Measurements from ENCODE around the gene E2F4. TPM values are rescaled to one million over a fixed set of nuclear protein-coding genes. Genes with fewer than 3 reads are reported as not detected.

E2F4 gene
- total and polyA plus RNA-seq, 2 donors (not counting 1 experiment from before 2014, with no cell fraction given), result 106 to 188 TPM

DNA sequence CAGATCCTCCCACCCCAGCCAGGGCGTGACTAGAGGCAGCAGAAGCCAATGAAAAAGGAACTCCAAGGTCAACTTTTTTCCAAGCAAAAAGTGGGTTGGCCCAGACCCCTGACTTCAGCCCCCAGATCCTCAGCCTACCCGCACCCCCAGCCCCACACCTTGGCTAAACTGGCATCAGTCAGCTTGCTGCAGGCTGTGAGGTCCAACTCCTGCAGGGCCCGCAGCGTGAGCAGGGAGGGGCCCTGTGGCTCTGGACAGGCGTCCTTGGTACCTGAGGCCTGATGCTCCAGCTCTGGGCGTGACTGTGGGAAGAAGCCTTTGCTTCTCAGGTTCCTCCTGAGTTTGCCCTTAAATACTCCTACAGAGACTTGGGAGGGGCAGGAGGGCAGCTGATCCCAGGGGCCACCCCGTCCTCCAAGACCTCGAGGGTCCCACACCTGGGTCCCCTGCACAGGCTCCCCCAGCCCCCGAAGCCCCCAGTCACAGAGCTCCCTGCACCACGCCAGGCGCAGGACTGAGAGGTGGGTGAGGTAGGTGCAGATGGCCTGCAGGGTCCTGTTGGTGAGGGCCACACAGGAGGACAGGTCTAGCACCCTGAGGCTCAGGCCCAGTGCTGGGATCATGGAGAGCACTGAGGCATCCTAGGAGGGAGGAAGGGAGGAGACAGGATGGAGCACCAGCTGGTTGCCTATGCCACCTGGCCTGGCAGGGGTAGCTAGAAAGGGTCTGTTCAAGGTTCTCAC is 16.4 kb downstream of the E2F4 start:
- H3K4me2 ChIP-seq (replicated peaks; ENCODE audit: low read depth, low read length, poor library complexity, severe bottlenecking), result no peak overlapping the region
- CTCF ChIA-PET, result interaction anchor here (1.2 kb wide), 1 partner anchor 11 kb away, joined by 3 read pairs; no protein-coding TSS in a partner anchor
- H3K27ac Mint-ChIP-seq, result no peak overlapping the region

More for the DNA sequence above, 16.4 kb downstream of the E2F4 start:
- Histone ChIP-seq H3K79me2 (ENCODE audit: control insufficient read depth, insufficient read depth, low read length) (no peaks in the 10 kb centered on the region), H2AFZ (ENCODE audit: insufficient read depth, low read depth, low read length, poor library complexity, severe bottlenecking) (no peak overlapping the region), H3K27me3 (replicated peaks in 1 of 4; ENCODE audit: control extremely low read depth in 1 of 4, control insufficient read depth in 3 of 4, insufficient read depth in 4 of 4, low read length in 3 of 4) (no peaks in the 10 kb centered on the region), H3K9ac (ENCODE audit: low read length) (no peak overlapping the region), H3K4me1 (ENCODE audit: control insufficient read depth in 2 of 2, insufficient read depth in 2 of 2, low read length in 2 of 2) (no peaks in the 10 kb centered on the region), H3K9me3 (ENCODE audit: control extremely low read depth in 1 of 3, control insufficient read depth in 2 of 3, insufficient read depth in 1 of 3, low read length in 2 of 3) (no peaks in the 10 kb centered on the region), H4K20me1 (ENCODE audit: control insufficient read depth, insufficient read depth, low read length, poor library complexity, severe bottlenecking) (no peaks in the 10 kb centered on the region), H3K4me3 (ENCODE audit: control extremely low read depth in 1 of 5, extremely low read depth in 1 of 5, insufficient read depth in 1 of 5, low read depth in 2 of 5, low read length in 4 of 5) (no peak overlapping the region), H3K36me3 (replicated peaks in 1 of 2; ENCODE audit: control extremely low read depth in 1 of 2, control insufficient read depth in 1 of 2, extremely low read depth in 1 of 2, insufficient read depth in 2 of 2, low read length in 1 of 2) (peaks cover 0 to 4% of the 10 kb centered on the region in 2 experiments), H3K27ac (ENCODE audit: low read length in 2 of 2) (no peak overlapping the region)
- Mint-ChIP-seq H3K4me3 (no peak overlapping the region), H3K27me3 (no peaks in the 10 kb centered on the region), H3K4me1 (no peaks in the 10 kb centered on the region), H3K9me3 (ENCODE audit: insufficient read depth) (no peaks in the 10 kb centered on the region)
- TF ChIP-seq EZH2 (IDR thresholded peaks at IDR 0.05; ENCODE audit: borderline replicate concordance, insufficient read depth, low read depth, low read length, poor library complexity, severe bottlenecking), result no peak
- no peak for TF ChIP-seq CTCF (IDR thresholded peaks at IDR 0.05)
- POLR2A ChIA-PET, result no interaction called here
- intact Hi-C loops (cut with micrococcal nuclease), result no loop called here
- 97% methylated on average over 9 of the region's 11 CpGs for WGBS (ENCODE audit: insufficient coverage)
- ATAC-seq (ENCODE audit: low read depth) (no peak), DNase-seq (no peak)
